ENCODE data around the gene RSRC1.
"Not testable (repeated sequence)": the region's sequence is repeated elsewhere in the genome, so short reads cannot be mapped to it uniquely, and the experiment has no call there.

Gene RSRC1

DNA sequence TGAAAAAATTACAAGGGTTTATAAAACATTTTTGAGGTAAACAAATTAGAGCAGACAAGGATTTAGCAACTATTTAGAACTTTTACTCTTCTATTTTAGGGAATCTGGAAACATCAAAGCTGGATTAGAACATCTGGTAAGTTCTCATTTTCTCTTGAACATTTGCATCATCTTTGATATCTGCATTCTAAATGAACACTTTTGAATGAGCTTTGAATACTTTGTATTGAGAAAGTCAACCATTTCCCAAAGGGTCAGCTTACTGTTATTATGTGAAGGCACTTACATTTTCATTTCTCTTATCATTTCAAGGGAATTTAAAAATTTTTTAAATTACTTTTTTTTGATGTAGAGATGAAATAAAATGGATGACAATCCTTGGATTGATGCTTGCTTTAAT is 188.1 kb downstream of the RSRC1 start:
- Histone ChIP-seq H3K27me3 (ENCODE audit: low read depth) (no peaks in the 10 kb centered on the region), H3K4me3 (no peak overlapping the region), H3K36me3 (replicated peaks) (no peaks in the 10 kb centered on the region), H3K9me3 (no peaks in the 10 kb centered on the region), H3K4me1 (peaks cover 3% of the 10 kb centered on the region; the same call in 1 of the 2 replicates)
- in situ Hi-C loops (cut with MboI; ENCODE audit: low sequenced_read_pairs), result no loop called here
- DNase-seq (ENCODE audit: low spot score in 2 of 2), result no peak

- no peaks in the 10 kb centered on the region for H3K9me3 ChIP-seq
- no peaks in the 10 kb centered on the region for H3K27me3 ChIP-seq (ENCODE audit: low read depth)
- DNase-seq (ENCODE audit: low spot score in 2 of 2), result no peak
- in situ Hi-C loops (cut with MboI; ENCODE audit: low sequenced_read_pairs), result no loop called here
- no peak overlapping the region for H3K4me3 ChIP-seq
- H3K36me3 ChIP-seq (replicated peaks), result no peaks in the 10 kb centered on the region
- no peaks in the 10 kb centered on the region for H3K4me1 ChIP-seq
Measured at GRCh38 chr3:158308236-158308928, 198.5 kb downstream of the RSRC1 start.

GRCh38 chr3:158312560-158313141 is 202.8 kb downstream of the RSRC1 start:
- in situ Hi-C loops (cut with MboI; ENCODE audit: low sequenced_read_pairs), result no loop called here
- no peaks in the 10 kb centered on the region for H3K27me3 ChIP-seq (ENCODE audit: low read depth)
- DNase-seq (ENCODE audit: low spot score in 2 of 2), result no peak
- H3K4me3 ChIP-seq, result no peak overlapping the region
- H3K36me3 ChIP-seq (replicated peaks), result no peaks in the 10 kb centered on the region
- no peaks in the 10 kb centered on the region for H3K4me1 ChIP-seq
- H3K9me3 ChIP-seq, result no peaks in the 10 kb centered on the region

DNA sequence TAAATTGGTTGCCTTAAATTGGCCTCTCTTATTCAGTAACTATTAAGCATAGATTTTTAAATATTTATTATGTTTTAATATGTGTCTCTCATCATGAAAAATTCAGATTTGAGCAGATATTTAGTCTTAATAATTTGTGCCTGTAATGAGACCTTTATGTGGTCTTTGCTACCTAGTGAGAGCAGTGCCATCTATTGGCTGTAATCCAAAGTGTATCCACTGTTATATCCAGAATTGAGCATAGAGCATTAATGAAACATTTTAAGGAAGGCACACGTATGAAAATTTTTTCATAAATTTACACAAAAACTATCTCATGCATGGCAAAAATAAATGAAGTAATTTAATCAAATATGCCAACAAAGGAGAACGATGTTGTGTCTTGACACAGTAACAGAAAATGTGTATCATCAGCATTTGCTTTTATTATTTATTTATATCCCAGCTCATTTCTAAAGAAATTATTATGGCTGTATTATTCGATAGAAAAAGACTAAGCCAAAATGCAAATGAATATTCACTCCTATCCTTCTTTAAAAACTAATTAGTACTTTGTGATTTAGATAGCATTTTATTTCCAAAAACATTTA is 203.5 kb downstream of the RSRC1 start:
- in situ Hi-C loops (cut with MboI; ENCODE audit: low sequenced_read_pairs), result no loop called here
- H3K4me3 ChIP-seq, result no peak overlapping the region

DNA sequence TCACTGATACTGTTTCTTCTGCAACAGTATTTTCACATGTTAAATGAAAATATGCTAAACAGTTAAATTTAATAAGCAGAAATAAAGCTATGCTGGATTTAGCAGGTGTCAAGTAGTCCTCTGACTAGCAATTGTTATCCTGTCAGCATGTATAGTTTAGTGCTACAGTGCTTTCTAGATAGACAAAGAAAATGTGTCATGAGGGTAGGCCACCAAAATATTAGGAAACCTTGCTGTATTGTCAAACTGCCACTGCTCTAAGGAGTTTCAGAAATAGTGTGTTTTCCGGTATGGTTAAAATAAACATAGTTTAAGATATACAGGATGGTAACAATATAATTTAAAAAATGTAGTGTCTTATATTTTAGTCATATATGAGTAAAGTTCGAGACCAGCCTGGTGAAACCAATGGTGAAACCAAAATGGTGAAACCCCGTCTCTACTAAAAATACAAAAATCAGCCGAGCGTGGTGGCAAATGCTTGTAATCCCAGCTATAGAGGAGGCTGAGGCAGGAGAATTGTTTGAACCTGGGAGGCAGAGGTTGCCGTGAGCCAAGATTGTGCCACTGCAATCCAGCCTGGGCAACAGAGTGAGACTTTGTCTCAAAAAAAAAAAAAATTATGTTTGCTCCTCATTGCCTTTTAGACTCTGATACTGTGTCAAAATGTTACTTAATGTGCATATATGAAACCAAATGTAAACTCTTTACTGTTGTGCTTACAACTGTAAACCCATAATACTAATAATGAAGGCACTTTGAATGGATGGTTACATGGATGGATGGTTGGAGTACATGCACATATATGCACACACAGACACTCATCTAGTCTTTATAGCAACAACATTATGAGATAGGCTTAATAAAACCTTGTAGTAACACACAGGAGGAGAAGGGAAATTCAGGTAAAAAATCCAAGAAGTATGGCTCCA is 204.8 kb downstream of the RSRC1 start:
- H3K4me1 ChIP-seq, result no peaks in the 10 kb centered on the region

More for the DNA sequence above, 203.5 kb downstream of the RSRC1 start:
- Histone ChIP-seq H3K9me3 (no peaks in the 10 kb centered on the region), H3K36me3 (replicated peaks) (no peaks in the 10 kb centered on the region), H3K4me1 (no peaks in the 10 kb centered on the region), H3K27me3 (ENCODE audit: low read depth) (no peaks in the 10 kb centered on the region)
- peak; percentile 16 to 47 for DNase-seq (ENCODE audit: low spot score in 2 of 2)

DNA sequence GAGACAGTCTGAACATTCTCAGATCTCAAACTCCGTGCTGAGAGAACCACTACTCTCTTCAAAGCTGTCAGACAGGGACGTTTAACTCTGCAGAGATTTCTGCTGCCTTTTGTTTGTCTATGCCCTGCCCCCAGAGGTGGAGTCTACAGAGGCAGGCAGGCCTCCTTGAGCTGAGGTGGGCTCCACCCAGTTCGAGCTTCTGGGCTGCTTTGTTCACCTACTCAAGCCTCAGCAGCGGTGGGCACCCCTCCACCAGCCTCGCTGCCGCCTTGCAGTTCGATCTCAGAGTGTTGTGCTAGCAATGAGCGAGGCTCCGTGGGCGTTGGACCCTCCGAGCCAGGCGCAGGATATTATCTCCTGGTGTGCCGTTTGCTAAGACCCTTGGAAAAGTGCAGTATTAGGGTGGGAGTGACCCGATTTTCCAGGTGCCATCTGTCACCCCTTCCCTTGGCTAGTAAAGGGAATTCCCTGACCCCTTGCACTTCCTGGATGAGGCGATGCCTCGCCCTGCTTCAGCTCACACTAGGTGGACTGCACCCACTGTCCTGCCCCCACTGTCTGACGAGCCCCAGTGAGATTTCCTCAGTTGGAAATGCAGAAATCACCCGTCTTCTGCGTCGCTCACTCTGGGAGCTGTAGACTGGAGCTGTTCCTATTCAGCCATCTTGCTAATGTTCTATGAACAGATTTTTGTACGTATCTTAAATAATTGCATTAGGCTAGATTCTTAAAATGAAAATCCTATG is 220.0 kb downstream of the RSRC1 start:
- H3K36me3 ChIP-seq (replicated peaks); H3K27me3 ChIP-seq (ENCODE audit: low read depth); H3K9me3 ChIP-seq; in situ Hi-C loops (cut with MboI; ENCODE audit: low sequenced_read_pairs); H3K4me3 ChIP-seq; H3K4me1 ChIP-seq; DNase-seq (ENCODE audit: low spot score in 2 of 2): not testable (repeated sequence)

More for the DNA sequence above, 204.8 kb downstream of the RSRC1 start:
- DNase-seq (ENCODE audit: low spot score in 2 of 2), result no peak
- Histone ChIP-seq H3K27me3 (ENCODE audit: low read depth) (no peaks in the 10 kb centered on the region), H3K36me3 (replicated peaks) (no peaks in the 10 kb centered on the region), H3K4me3 (no peak overlapping the region), H3K9me3 (no peaks in the 10 kb centered on the region)
- in situ Hi-C loops (cut with MboI; ENCODE audit: low sequenced_read_pairs), result no loop called here

DNA sequence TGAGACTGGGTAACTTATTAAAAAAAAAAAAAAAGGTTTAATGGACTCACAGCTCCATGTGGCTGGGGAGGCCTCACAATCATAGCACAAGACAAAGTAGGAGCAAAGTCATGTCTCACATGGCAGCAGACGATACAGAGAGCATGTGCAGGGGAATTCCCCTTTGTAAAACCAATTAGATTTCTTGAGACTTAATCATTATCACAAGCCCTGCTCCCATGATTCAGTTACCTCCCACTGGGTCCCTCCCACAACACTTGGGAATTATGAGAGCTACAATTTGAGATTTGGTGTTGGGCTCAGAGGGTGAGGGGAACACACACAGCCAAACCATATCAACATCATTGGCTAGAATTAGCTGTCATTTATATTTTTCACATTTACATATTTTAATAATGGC is 221.0 kb downstream of the RSRC1 start:
- in situ Hi-C loops (cut with MboI; ENCODE audit: low sequenced_read_pairs), result no loop called here
- H3K27me3 ChIP-seq (ENCODE audit: low read depth), result no peaks in the 10 kb centered on the region
- no peak for DNase-seq (ENCODE audit: low spot score in 2 of 2)
- H3K36me3 ChIP-seq (replicated peaks), result no peaks in the 10 kb centered on the region
- no peak overlapping the region for H3K4me3 ChIP-seq
- H3K4me1 ChIP-seq, result no peaks in the 10 kb centered on the region
- H3K9me3 ChIP-seq, result no peaks in the 10 kb centered on the region

- in situ Hi-C loops (cut with MboI; ENCODE audit: low sequenced_read_pairs), result no loop called here
Measured at GRCh38 chr3:158333736-158334135, 223.8 kb downstream of the RSRC1 start.

DNA sequence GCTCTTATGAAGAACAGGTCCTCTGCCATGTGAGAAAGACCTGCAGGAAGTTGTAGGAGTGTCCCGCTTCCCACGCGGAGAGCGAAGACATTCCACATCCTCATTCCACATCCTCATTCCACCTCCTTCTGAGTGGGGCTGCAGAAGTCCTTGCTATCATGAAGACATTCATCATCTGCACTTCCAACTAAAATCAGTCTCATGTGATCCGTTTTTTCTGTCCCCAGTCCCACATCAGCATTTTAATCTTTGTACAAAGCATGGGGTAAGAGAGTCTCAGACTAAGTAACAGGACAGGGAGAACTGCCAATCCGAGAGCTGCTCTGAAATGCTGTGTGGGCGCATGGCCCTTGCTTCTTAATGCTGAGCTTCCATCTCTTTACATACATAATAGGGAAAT is 227.2 kb downstream of the RSRC1 start:
- Histone ChIP-seq H3K36me3 (replicated peaks) (no peaks in the 10 kb centered on the region), H3K4me1 (peaks cover 15% of the 10 kb centered on the region), H3K27me3 (ENCODE audit: low read depth) (no peaks in the 10 kb centered on the region), H3K9me3 (no peaks in the 10 kb centered on the region), H3K4me3 (no peak overlapping the region)
- no peak for DNase-seq (ENCODE audit: low spot score in 2 of 2)
- in situ Hi-C loops (cut with MboI; ENCODE audit: low sequenced_read_pairs), result no loop called here

More at GRCh38 chr3:158333736-158334135, 223.8 kb downstream of the RSRC1 start:
- Histone ChIP-seq H3K4me3 (no peak overlapping the region), H3K36me3 (replicated peaks) (no peaks in the 10 kb centered on the region), H3K9me3 (no peaks in the 10 kb centered on the region), H3K27me3 (ENCODE audit: low read depth) (no peaks in the 10 kb centered on the region), H3K4me1 (no peaks in the 10 kb centered on the region)
- DNase-seq (ENCODE audit: low spot score in 2 of 2), result no peak

DNA sequence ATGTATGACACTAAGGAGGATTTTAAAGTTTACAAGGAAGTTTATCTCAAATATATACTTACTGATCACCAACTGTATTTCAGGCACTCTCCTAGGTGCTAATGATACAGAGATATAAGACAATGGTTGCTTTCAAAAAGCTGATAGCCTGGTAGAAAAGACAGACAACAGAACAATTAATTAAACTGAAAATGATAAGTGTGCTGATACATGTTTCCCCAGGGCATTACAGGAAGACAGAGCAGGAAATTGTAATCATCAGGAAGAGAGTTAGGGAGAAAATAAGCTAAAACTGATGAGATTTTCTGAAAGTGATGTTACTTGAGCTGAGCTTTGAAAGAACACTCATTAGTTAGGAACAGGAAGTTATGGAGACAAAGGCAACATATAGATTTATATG is 229.7 kb downstream of the RSRC1 start:
- no peak for DNase-seq (ENCODE audit: low spot score in 2 of 2)
- Histone ChIP-seq H3K4me1 (peaks cover 15% of the 10 kb centered on the region), H3K27me3 (ENCODE audit: low read depth) (no peaks in the 10 kb centered on the region), H3K9me3 (no peaks in the 10 kb centered on the region), H3K36me3 (replicated peaks) (no peaks in the 10 kb centered on the region), H3K4me3 (no peak overlapping the region)
- in situ Hi-C loops (cut with MboI; ENCODE audit: low sequenced_read_pairs), result no loop called here

- H3K4me1 ChIP-seq, result peaks cover 15% of the 10 kb centered on the region
- H3K9me3 ChIP-seq; in situ Hi-C loops (cut with MboI; ENCODE audit: low sequenced_read_pairs); H3K36me3 ChIP-seq (replicated peaks); H3K4me3 ChIP-seq; H3K27me3 ChIP-seq (ENCODE audit: low read depth): not testable (repeated sequence)
- peak; percentile 46 to 50 for DNase-seq (ENCODE audit: low spot score in 2 of 2)
Measured at GRCh38 chr3:158340951-158341350, 231.1 kb downstream of the RSRC1 start.

DNA sequence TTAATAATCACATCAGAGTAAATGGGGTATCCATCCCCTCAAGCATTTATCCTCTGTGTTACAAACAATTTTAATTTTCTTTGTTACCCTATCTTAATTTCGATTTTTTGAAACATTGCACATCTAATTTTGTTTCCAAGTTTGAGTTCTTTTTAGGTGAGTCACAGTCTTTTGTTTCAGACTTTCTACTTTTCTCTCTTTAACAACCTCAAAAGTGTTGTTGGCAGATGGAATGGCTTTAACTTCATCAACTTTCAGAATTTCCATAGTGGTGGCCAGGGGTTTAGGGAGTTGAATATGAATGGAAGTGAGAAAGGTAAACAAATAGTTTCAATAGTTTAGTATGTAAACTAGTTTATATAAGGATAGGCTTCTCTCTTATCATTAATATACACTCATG is 238.1 kb downstream of the RSRC1 start:
- H3K36me3 ChIP-seq (replicated peaks), result no peaks in the 10 kb centered on the region
- no peaks in the 10 kb centered on the region for H3K9me3 ChIP-seq
- in situ Hi-C loops (cut with MboI; ENCODE audit: low sequenced_read_pairs), result no loop called here
- no peak overlapping the region for H3K4me3 ChIP-seq
- no peaks in the 10 kb centered on the region for H3K27me3 ChIP-seq (ENCODE audit: low read depth)
- H3K4me1 ChIP-seq, result no peaks in the 10 kb centered on the region
- peak; percentile 18 to 60 for DNase-seq (ENCODE audit: low spot score in 2 of 2)

DNA sequence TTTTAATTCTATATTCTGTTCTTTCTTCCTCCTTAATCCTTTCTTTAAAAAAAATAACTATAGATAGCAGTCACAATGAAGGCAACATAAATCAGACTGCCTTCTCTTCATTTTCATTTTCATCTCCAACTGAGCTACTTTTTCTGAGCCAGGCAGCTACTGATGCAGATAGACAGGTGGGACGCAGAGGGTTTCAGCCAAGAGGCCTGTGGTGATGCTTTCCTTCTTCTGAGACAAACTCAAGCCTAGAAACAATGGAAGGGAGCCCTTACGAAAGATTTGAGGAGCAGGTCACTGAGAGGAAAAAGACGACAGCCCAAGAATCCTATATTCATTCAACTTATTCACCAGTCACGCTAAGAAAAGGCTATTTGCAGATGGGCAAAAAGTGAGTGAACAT is 241.1 kb downstream of the RSRC1 start:
- DNase-seq (ENCODE audit: low spot score in 2 of 2), result no peak
- no peaks in the 10 kb centered on the region for H3K36me3 ChIP-seq (replicated peaks)
- H3K4me3 ChIP-seq, result no peak overlapping the region
- in situ Hi-C loops (cut with MboI; ENCODE audit: low sequenced_read_pairs), result no loop called here
- H3K4me1 ChIP-seq, result no peaks in the 10 kb centered on the region
- no peaks in the 10 kb centered on the region for H3K9me3 ChIP-seq
- no peaks in the 10 kb centered on the region for H3K27me3 ChIP-seq (ENCODE audit: low read depth)

Measured in HAP-1 (cell line).